Measurements from ENCODE around the gene MTHFR. TPM values are rescaled to one million over a fixed set of nuclear protein-coding genes. Genes with fewer than 3 reads are reported as not detected.

The MTHFR gene
- total RNA-seq, 1 experiment from 2014 or later = 18.2 TPM

DNA sequence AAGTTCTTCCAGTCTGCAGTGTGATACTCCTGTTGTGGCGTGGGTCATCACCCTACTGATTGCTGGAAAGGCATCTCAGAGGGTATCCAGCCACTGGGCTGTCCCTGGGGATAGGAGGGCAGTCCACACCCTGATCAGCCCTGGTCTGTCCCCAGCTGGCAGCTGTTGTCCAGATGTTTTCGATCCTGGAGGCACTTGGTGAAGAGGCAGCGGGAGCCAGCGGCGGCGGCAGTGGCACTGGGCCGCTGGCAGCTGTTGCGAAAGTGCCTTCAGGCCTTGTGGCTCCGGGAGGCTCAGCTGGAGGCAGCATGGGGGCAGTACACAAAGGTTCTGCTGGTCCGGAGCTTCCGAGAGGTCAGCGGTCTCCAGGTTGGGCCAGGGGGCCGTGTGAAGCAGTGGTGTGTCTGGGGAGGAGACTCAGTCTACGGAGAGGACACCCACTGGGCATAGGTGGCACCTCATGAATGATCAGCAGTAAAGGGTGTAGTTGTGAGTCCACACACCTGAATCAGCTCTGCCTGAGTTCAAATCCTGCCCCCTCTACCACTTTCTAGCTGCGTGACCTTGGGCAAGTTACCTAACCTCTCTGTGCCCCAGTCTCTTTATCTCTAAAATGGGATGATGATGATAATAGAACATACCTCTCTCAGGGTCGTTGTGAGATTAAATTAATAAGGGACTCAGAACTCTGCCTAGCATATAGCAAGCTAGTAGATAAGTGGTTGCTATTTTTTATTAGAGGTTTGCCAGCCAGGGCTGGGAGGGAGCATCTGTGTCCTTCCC is 37.7 kb downstream of the MTHFR start:
- Histone ChIP-seq H3K27me3 (ENCODE audit: insufficient read depth, low read length) (no peaks in the 10 kb centered on the region), H3K79me2 (ENCODE audit: insufficient read depth, low read length) (no peaks in the 10 kb centered on the region), H4K8ac (replicated peaks; ENCODE audit: insufficient read length, low read depth, low read length) (no peak overlapping the region), H3K4me2 (ENCODE audit: insufficient read depth, insufficient read length, low read length) (no peak overlapping the region), H4K20me1 (ENCODE audit: control insufficient read depth, insufficient read depth, insufficient read length) (no peaks in the 10 kb centered on the region), H3K27ac (ENCODE audit: insufficient read length, low read depth, low read length) (no peak overlapping the region), H3K9me3 (ENCODE audit: control insufficient read depth, low read depth, low read length) (no peaks in the 10 kb centered on the region), H2BK120ac (ENCODE audit: low read depth, low read length, poor library complexity, severe bottlenecking) (no peak overlapping the region), H4K91ac (ENCODE audit: insufficient read length, low read depth, low read length) (no peak overlapping the region), H2AFZ (ENCODE audit: low read length) (no peak overlapping the region), H4K5ac (ENCODE audit: insufficient read length, low read depth, low read length) (no peak overlapping the region), H2AK5ac (ENCODE audit: insufficient read length, low read length) (no peak overlapping the region), H3K9ac (ENCODE audit: extremely low read depth, insufficient read length, low read length) (no peak overlapping the region), H3K4ac (ENCODE audit: low read depth, low read length) (no peak overlapping the region), H3K79me1 (ENCODE audit: insufficient read depth, low read depth, low read length, poor library complexity, severe bottlenecking) (no peaks in the 10 kb centered on the region), H3K56ac (ENCODE audit: insufficient read length, low read depth, low read length) (no peak overlapping the region), H3K23me2 (ENCODE audit: insufficient read length, low read depth, low read length, poor library complexity, severe bottlenecking) (no peaks in the 10 kb centered on the region), H3K23ac (ENCODE audit: insufficient read length, low read depth, low read length) (no peak overlapping the region), H2BK20ac (ENCODE audit: low read depth, low read length, poor library complexity, severe bottlenecking) (no peak overlapping the region), H2BK15ac (ENCODE audit: low read depth, low read length) (no peak overlapping the region), H3T11ph (ENCODE audit: low read length) (no peak overlapping the region), H3K14ac (ENCODE audit: insufficient read depth, low read length) (no peak overlapping the region), H3K4me1 (ENCODE audit: insufficient read depth, low read length) (no peaks in the 10 kb centered on the region), H2BK5ac (ENCODE audit: insufficient read length, low read length) (no peak overlapping the region), H3K18ac (ENCODE audit: insufficient read length, low read depth, low read length) (no peak overlapping the region), H2BK12ac (ENCODE audit: insufficient read length, low read depth, low read length) (no peak overlapping the region)
- Mint-ChIP-seq H3K4me1 (peaks cover 2 to 8% of the 10 kb centered on the region in 2 experiments; a peak in 3 of 4 replicates), H3K9me3 (no peaks in the 10 kb centered on the region; a peak in 1 of 5 replicates), H3K27ac (no peak overlapping the region; a peak in 1 of 7 replicates), H3K27me3 (ENCODE audit: low read depth) (peaks cover 35% of the 10 kb centered on the region), H3K36me3 (ENCODE audit: insufficient read depth in 1 of 3, low read depth in 3 of 3) (no peaks in the 10 kb centered on the region), H3K4me3 (no peak overlapping the region)
- TF ChIP-seq, protein P1, sequence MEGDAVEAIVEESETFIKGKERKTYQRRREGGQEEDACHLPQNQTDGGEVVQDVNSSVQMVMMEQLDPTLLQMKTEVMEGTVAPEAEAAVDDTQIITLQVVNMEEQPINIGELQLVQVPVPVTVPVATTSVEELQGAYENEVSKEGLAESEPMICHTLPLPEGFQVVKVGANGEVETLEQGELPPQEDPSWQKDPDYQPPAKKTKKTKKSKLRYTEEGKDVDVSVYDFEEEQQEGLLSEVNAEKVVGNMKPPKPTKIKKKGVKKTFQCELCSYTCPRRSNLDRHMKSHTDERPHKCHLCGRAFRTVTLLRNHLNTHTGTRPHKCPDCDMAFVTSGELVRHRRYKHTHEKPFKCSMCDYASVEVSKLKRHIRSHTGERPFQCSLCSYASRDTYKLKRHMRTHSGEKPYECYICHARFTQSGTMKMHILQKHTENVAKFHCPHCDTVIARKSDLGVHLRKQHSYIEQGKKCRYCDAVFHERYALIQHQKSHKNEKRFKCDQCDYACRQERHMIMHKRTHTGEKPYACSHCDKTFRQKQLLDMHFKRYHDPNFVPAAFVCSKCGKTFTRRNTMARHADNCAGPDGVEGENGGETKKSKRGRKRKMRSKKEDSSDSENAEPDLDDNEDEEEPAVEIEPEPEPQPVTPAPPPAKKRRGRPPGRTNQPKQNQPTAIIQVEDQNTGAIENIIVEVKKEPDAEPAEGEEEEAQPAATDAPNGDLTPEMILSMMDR (conservative IDR thresholded peaks at IDR 0.05) = no peak
- no CpG with 5 or more reads among the region's 16 CpGs for WGBS (ENCODE audit: extremely low coverage, insufficient read length, low lambda C conversion rate)
- no peak for DNase-seq
